Panc1 (cell line): ENCODE results near the gene MYO7A. TPM values are rescaled to one million over a fixed set of nuclear protein-coding genes. Genes with fewer than 3 reads are reported as not detected.

Experiments used
- ATAC-seq: fragments of 200-7000 bp; cut with Tn5 transposase; 2 replicates; pipeline ENCODE4 v1.9.1; 2020; ENCODE audit warnings: mild to moderate bottlenecking, moderate library complexity
- BruUV-seq: library from RNA; stranded (reverse); fragments of 400-500 nt; replicated peaks from 2 replicates; lab custom pipeline; 2021; lab: Mats Ljungman, UMichigan
- CTCF ChIA-PET: fragments of 300-600 bp; sonication (Branson Sonifier 250); formaldehyde crosslinking; loops from one replicate; lab custom pipeline; 2022; ENCODE audit warnings: antibody characterized with exemption; lab: Charles Lee
- POLR2A ChIA-PET: fragments of 300-600 bp; sonication (Branson Sonifier 250); formaldehyde crosslinking; loops from one replicate; lab custom pipeline; 2022; ENCODE audit warnings: antibody characterized with exemption; lab: Charles Lee
- DNase-seq: peaks from one replicate; pipeline ENCODE4 v3.0.0-alpha.2; 2010; ENCODE audit warnings: low read depth, low spot score
- H3K27ac ChIP-seq: 2 replicates; pipeline ENCODE4 v1.5.1; 2011; ENCODE audit warnings: mild to moderate bottlenecking, low read length, inconsistent platforms
- H3K27me3 ChIP-seq: fragments of 200-500 bp; sonication (Bioruptor generic); 2 replicates; pipeline ENCODE4 v1.6.0; 2014; ENCODE audit warnings: low read length, inconsistent platforms; ENCODE audit not compliant: control insufficient read depth, insufficient read depth
- H3K36me3 ChIP-seq: fragments of 200-500 bp; sonication (Bioruptor generic); 2 replicates; pipeline ENCODE4 v1.5.1; 2014; ENCODE audit warnings: inconsistent platforms, mild to moderate bottlenecking, low read length, moderate library complexity; ENCODE audit not compliant: control insufficient read depth, insufficient read depth
- H3K4me1 ChIP-seq: 2 replicates; pipeline ENCODE4 v1.5.1; 2011; ENCODE audit warnings: inconsistent platforms, mild to moderate bottlenecking, low read length, moderate library complexity; ENCODE audit not compliant: control insufficient read depth, insufficient read depth
- H3K4me3 ChIP-seq, 2 experiments: 2 replicates each; pipeline ENCODE4 v1.5.1; 2011 to 2012; ENCODE audit warnings: low read depth in 2 of 2, low read length in 2 of 2, mild to moderate bottlenecking in 2 of 2, inconsistent platforms in 1 of 2, moderate library complexity in 1 of 2
- H3K9me3 ChIP-seq: fragments of 200-500 bp; sonication (Bioruptor generic); 2 replicates; pipeline ENCODE4 v1.5.1; 2014; ENCODE audit warnings: low read depth, mild to moderate bottlenecking, inconsistent platforms, low read length, moderate library complexity; ENCODE audit not compliant: control insufficient read depth, insufficient read depth
- POLR2AphosphoS5 ChIP-seq: IDR thresholded peaks from 2 replicates; pipeline ENCODE4 v1.6.1; 2012; ENCODE audit warnings: mild to moderate bottlenecking, low read depth, low read length, moderate library complexity
- SIN3A ChIP-seq: IDR thresholded peaks from 2 replicates; pipeline ENCODE4 v1.6.1; 2012; ENCODE audit warnings: low read depth, mild to moderate bottlenecking, low read length, moderate library complexity, borderline replicate concordance; ENCODE audit not compliant: insufficient read depth
- TCF7L2 ChIP-seq: IDR thresholded peaks from 2 replicates; pipeline ENCODE4 v1.6.1; 2011; ENCODE audit warnings: mild to moderate bottlenecking, low read depth, low read length, inconsistent platforms
- in situ Hi-C: cut with HindIII; loops from 2 replicates; pipeline ENCODE4 v1.10.0; 2016; ENCODE audit warnings: low sequenced_read_pairs, low pct_unique_long_range_greater_than_20kb
- intact Hi-C: fragments of 100-400 bp; cut with micrococcal nuclease; formaldehyde crosslinking; loops from one replicate; pipeline ENCODE4 v1.10.0; 2022; ENCODE audit not compliant: unreplicated experiment
- total RNA-seq: library from RNA; stranded (reverse); gene quantifications from one replicate; pipeline ENCODE4 v1.2.1, GENCODE V29; 2021; ENCODE audit not compliant: unreplicated experiment
- TF ChIP-seq, protein P1 (sequence below): fragments of 450-650 bp; IDR thresholded peaks from 2 replicates; pipeline ENCODE4 v1.5.1; 2017; ENCODE audit warnings: mild to moderate bottlenecking
- TF ChIP-seq, protein P2 (sequence below), 2 experiments: IDR thresholded peaks; 2 replicates each; pipeline ENCODE4 v1.6.1; 2011 to 2012; ENCODE audit warnings: low read depth in 2 of 2, control low read depth in 1 of 2, low read length in 1 of 2, mild to moderate bottlenecking in 1 of 2, moderate library complexity in 1 of 2; ENCODE audit not compliant: insufficient read depth in 1 of 2

The MYO7A gene
- total RNA-seq, 1 experiment from 2014 or later = 1.3 TPM

DNA sequence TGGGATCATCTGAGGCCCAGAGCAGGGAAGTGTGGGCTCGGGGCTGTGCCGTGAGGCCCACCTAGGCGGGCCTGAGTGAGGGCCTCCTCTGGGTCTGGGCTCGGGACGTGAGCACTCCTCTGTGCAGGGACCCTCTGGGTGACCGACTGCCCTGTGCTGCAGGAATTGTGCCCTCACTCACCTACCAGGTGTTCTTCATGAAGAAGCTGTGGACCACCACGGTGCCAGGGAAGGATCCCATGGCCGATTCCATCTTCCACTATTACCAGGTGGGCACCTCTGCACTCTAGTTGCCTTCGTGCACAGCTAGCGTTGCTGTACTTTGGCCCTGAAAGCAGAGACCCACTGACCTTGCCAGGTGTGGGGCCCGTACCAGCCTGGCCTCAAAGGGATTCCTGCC is 80.5 kb downstream of the MYO7A start:
- H3K4me3 ChIP-seq = no peak overlapping the region
- ATAC-seq (no peak), DNase-seq (no peak)
- ChIA-PET POLR2A (interaction anchor here (1.1 kb wide), 1 partner anchor 42 kb away, joined by 3 read pairs; no protein-coding TSS in a partner anchor), CTCF (no interaction called here)
- H3K4me1 ChIP-seq = no peaks in the 10 kb centered on the region
- no peaks in the 10 kb centered on the region for H3K27me3 ChIP-seq
- intact Hi-C loops (no loop called here), in situ Hi-C loops (no loop called here)
- no peaks in the 10 kb centered on the region for H3K36me3 ChIP-seq
- H3K9me3 ChIP-seq = no peaks in the 10 kb centered on the region
- no TSS peak for BruUV-seq
- no peak for TF ChIP-seq POLR2AphosphoS5
- TF ChIP-seq, protein P1, sequence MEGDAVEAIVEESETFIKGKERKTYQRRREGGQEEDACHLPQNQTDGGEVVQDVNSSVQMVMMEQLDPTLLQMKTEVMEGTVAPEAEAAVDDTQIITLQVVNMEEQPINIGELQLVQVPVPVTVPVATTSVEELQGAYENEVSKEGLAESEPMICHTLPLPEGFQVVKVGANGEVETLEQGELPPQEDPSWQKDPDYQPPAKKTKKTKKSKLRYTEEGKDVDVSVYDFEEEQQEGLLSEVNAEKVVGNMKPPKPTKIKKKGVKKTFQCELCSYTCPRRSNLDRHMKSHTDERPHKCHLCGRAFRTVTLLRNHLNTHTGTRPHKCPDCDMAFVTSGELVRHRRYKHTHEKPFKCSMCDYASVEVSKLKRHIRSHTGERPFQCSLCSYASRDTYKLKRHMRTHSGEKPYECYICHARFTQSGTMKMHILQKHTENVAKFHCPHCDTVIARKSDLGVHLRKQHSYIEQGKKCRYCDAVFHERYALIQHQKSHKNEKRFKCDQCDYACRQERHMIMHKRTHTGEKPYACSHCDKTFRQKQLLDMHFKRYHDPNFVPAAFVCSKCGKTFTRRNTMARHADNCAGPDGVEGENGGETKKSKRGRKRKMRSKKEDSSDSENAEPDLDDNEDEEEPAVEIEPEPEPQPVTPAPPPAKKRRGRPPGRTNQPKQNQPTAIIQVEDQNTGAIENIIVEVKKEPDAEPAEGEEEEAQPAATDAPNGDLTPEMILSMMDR = no peak
- TF ChIP-seq, protein P2, sequence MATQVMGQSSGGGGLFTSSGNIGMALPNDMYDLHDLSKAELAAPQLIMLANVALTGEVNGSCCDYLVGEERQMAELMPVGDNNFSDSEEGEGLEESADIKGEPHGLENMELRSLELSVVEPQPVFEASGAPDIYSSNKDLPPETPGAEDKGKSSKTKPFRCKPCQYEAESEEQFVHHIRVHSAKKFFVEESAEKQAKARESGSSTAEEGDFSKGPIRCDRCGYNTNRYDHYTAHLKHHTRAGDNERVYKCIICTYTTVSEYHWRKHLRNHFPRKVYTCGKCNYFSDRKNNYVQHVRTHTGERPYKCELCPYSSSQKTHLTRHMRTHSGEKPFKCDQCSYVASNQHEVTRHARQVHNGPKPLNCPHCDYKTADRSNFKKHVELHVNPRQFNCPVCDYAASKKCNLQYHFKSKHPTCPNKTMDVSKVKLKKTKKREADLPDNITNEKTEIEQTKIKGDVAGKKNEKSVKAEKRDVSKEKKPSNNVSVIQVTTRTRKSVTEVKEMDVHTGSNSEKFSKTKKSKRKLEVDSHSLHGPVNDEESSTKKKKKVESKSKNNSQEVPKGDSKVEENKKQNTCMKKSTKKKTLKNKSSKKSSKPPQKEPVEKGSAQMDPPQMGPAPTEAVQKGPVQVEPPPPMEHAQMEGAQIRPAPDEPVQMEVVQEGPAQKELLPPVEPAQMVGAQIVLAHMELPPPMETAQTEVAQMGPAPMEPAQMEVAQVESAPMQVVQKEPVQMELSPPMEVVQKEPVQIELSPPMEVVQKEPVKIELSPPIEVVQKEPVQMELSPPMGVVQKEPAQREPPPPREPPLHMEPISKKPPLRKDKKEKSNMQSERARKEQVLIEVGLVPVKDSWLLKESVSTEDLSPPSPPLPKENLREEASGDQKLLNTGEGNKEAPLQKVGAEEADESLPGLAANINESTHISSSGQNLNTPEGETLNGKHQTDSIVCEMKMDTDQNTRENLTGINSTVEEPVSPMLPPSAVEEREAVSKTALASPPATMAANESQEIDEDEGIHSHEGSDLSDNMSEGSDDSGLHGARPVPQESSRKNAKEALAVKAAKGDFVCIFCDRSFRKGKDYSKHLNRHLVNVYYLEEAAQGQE (IDR thresholded peaks at IDR 0.05; ENCODE audit: insufficient read depth in 1 of 2, low read depth in 2 of 2, low read length in 1 of 2) = no peak
- no peak for TF ChIP-seq TCF7L2
- no peak for TF ChIP-seq SIN3A
- no peak overlapping the region for H3K27ac ChIP-seq

DNA sequence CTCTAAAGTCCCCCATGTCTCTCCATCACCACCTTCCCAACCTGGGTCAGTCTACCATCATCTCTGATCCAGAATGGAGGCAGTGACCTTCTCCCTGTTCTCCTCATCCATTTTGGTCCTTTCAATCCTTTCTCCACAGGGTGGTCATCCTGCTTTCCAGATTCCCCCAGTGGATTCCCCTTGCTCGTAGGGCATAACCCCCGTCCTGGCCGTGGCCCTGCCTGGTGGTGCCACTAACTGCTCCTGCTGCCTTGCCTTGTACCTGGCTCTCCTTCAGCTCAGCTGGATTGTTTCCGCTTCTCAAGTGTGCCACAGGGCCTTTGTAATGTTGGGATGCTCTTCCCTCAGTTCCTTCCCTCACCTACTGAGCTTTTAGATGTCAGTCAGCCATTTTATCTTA is 81.6 kb downstream of the MYO7A start:
- DNase-seq (no peak), ATAC-seq (no peak)
- no peaks in the 10 kb centered on the region for H3K9me3 ChIP-seq
- no peak overlapping the region for H3K27ac ChIP-seq
- no peaks in the 10 kb centered on the region for H3K4me1 ChIP-seq
- intact Hi-C loops (no loop called here), in situ Hi-C loops (no loop called here)
- H3K27me3 ChIP-seq = no peaks in the 10 kb centered on the region
- no peak overlapping the region for H3K4me3 ChIP-seq
- POLR2A ChIA-PET = interaction anchor here (1.1 kb wide), 1 partner anchor 41 kb away, joined by 3 read pairs; no protein-coding TSS in a partner anchor
- CTCF ChIA-PET = no interaction called here
- no TSS peak for BruUV-seq
- TF ChIP-seq SIN3A (no peak), POLR2AphosphoS5 (no peak), TCF7L2 (no peak)
- TF ChIP-seq, protein P1 = no peak
- TF ChIP-seq, protein P2 (IDR thresholded peaks at IDR 0.05; ENCODE audit: insufficient read depth in 1 of 2, low read depth in 2 of 2, low read length in 1 of 2) = no peak
- H3K36me3 ChIP-seq = no peaks in the 10 kb centered on the region
